H1 (cell line): ENCODE results near the gene PUDP. TPM values are rescaled to one million over a fixed set of nuclear protein-coding genes. Genes with fewer than 3 reads are reported as not detected.
A peak's percentile ranks its signal among the peaks of the same experiment; 100 is the strongest.

Experiments
- CTCF ChIA-PET: fragments of 300-600 bp; sonication (Branson Sonifier 250); formaldehyde crosslinking; loops from one replicate; lab custom pipeline; 2021; ENCODE audit not compliant: partially characterized antibody; lab: Charles Lee
- POLR2A ChIA-PET: fragments of 300-600 bp; sonication (Branson Sonifier 250); formaldehyde crosslinking; loops from one replicate; lab custom pipeline; 2021; ENCODE audit warnings: inconsistent platforms; ENCODE audit not compliant: partially characterized antibody; lab: Charles Lee
- DNase-seq, 2 experiments: peaks; one replicate each; pipeline versions ENCODE4 v3.0.0 to v3.0.0-alpha.2; 2010 to 2022; ENCODE audit warnings: low spot score in 2 of 2, low read depth in 1 of 2, mixed read lengths in 1 of 2
- FAIRE-seq: peaks from 2 replicates; lab custom pipeline; 2011; peaks lifted over from hg19 to GRCh38; lab: Jason Lieb, UNC
- H2AFZ ChIP-seq: 2 replicates; pipeline ENCODE4 v1.8.1; 2012; ENCODE audit warnings: low read length, inconsistent platforms
- H2AK5ac ChIP-seq: 2 replicates; pipeline ENCODE4 v1.6.1; 2013; ENCODE audit warnings: low read depth, low read length
- H2BK120ac ChIP-seq: replicated peaks from 2 replicates; pipeline ENCODE3; 2013; ENCODE audit warnings: low read depth, low read length, inconsistent platforms
- H2BK12ac ChIP-seq: 2 replicates; pipeline ENCODE4 v1.6.1; 2013; ENCODE audit warnings: low read depth, low read length
- H2BK15ac ChIP-seq: 2 replicates; pipeline ENCODE4 v1.6.1; 2013; ENCODE audit warnings: low read length
- H2BK20ac ChIP-seq: 2 replicates; pipeline ENCODE4 v1.6.1; 2013; ENCODE audit warnings: low read length
- H2BK5ac ChIP-seq: 2 replicates; pipeline ENCODE4 v1.6.1; 2013; ENCODE audit warnings: low read depth, low read length
- H3K14ac ChIP-seq: 2 replicates; pipeline ENCODE4 v1.6.1; 2013; ENCODE audit warnings: inconsistent platforms; ENCODE audit not compliant: insufficient read length
- H3K18ac ChIP-seq: 2 replicates; pipeline ENCODE4 v1.6.1; 2013; ENCODE audit warnings: low read length; ENCODE audit errors: extremely low read depth
- H3K23ac ChIP-seq: 2 replicates; pipeline ENCODE4 v1.6.1; 2013; ENCODE audit warnings: inconsistent platforms; ENCODE audit not compliant: insufficient read length
- H3K23me2 ChIP-seq: 2 replicates; pipeline ENCODE4 v1.6.1; 2013; ENCODE audit warnings: low read depth, low read length
- H3K27ac ChIP-seq: 2 replicates; pipeline ENCODE4 v1.6.1; 2011; ENCODE audit warnings: low read depth, low read length, inconsistent platforms
- H3K27me3 ChIP-seq, 4 experiments: replicated peaks in 1 of 4; 1 replicate in 1 of 4; 2 replicates in 3 of 4; pipeline versions ENCODE4 v1.6.1 to v1.8.1; 2011 to 2013; ENCODE audit warnings: low read length in 3 of 4, mild to moderate bottlenecking in 3 of 4, inconsistent platforms in 2 of 4, mixed read lengths in 2 of 4, moderate library complexity in 1 of 4; ENCODE audit not compliant: control insufficient read depth in 3 of 4, insufficient read depth in 3 of 4; ENCODE audit errors: extremely low read depth in 1 of 4
- H3K36me3 ChIP-seq, 4 experiments: 2 replicates each; pipeline versions ENCODE4 v1.6.1 to v1.8.1; 2011 to 2013; ENCODE audit warnings: mild to moderate bottlenecking in 4 of 4, low read length in 3 of 4, moderate library complexity in 2 of 4, control low read depth in 1 of 4, inconsistent platforms in 1 of 4; ENCODE audit not compliant: insufficient read depth in 4 of 4, control insufficient read depth in 2 of 4
- H3K4ac ChIP-seq: replicated peaks from 2 replicates; pipeline ENCODE3; 2013; ENCODE audit warnings: low read length, low read depth, mixed read lengths, inconsistent platforms; ENCODE audit not compliant: insufficient read length
- H3K4me1 ChIP-seq, 4 experiments: replicated peaks in 1 of 4; 1 replicate in 1 of 4; 2 replicates in 3 of 4; pipeline versions ENCODE4 v1.6.1 to v1.8.1; 2011 to 2013; ENCODE audit warnings: low read length in 3 of 4, inconsistent platforms in 2 of 4, mixed read lengths in 1 of 4; ENCODE audit not compliant: insufficient read depth in 4 of 4, control insufficient read depth in 3 of 4
- H3K4me2 ChIP-seq, 2 experiments: 2 replicates each; pipeline versions ENCODE4 v1.6.1 to v1.8.1; 2011 to 2013; ENCODE audit warnings: low read depth in 2 of 2, low read length in 2 of 2, control low read depth in 1 of 2, inconsistent platforms in 1 of 2, mild to moderate bottlenecking in 1 of 2; ENCODE audit not compliant: insufficient read depth in 1 of 2
- H3K4me3 ChIP-seq, 4 experiments: fragments of 200-600, 300-600 bp in 1 of 4; sonication (generic), shearing (Covaris generic), sonication (Bioruptor Twin) in 1 of 4; 2 replicates each; pipeline versions ENCODE4 v1.5.1 to v1.8.1; 2011 to 2016; ENCODE audit warnings: low read length in 4 of 4, low read depth in 3 of 4, control low read depth in 2 of 4, inconsistent platforms in 2 of 4, mild to moderate bottlenecking in 2 of 4, mixed read lengths in 1 of 4, moderate library complexity in 1 of 4; ENCODE audit not compliant: insufficient read depth in 2 of 4; ENCODE audit errors: extremely low read depth in 1 of 4
- H3K56ac ChIP-seq: replicated peaks from 2 replicates; pipeline ENCODE3; 2013; ENCODE audit warnings: low read depth, mild to moderate bottlenecking, mixed read lengths, low read length, inconsistent platforms; ENCODE audit not compliant: insufficient read length
- H3K79me1 ChIP-seq: 2 replicates; pipeline ENCODE4 v1.6.1; 2013; ENCODE audit warnings: low read depth, low read length, control low read depth
- H3K79me2 ChIP-seq, 2 experiments: 2 replicates each; pipeline versions ENCODE4 v1.6.1 to v1.8.1; 2012 to 2013; ENCODE audit warnings: low read length in 2 of 2, mild to moderate bottlenecking in 2 of 2, inconsistent platforms in 1 of 2; ENCODE audit not compliant: insufficient read depth in 2 of 2, control insufficient read depth in 1 of 2
- H3K9ac ChIP-seq, 4 experiments: replicated peaks in 1 of 4; 1 replicate in 1 of 4; 2 replicates in 3 of 4; pipeline versions ENCODE4 v1.6.1 to v1.8.1; 2011 to 2013; ENCODE audit warnings: low read depth in 3 of 4, low read length in 3 of 4, control low read depth in 2 of 4, mild to moderate bottlenecking in 2 of 4, moderate library complexity in 2 of 4, inconsistent platforms in 1 of 4; ENCODE audit errors: extremely low read depth in 1 of 4
- H3K9me3 ChIP-seq, 2 experiments: 2 replicates each; pipeline versions ENCODE4 v1.6.1 to v1.8.1; 2012 to 2013; ENCODE audit warnings: mild to moderate bottlenecking in 2 of 2, moderate library complexity in 2 of 2, control low read depth in 1 of 2, inconsistent platforms in 1 of 2, low read depth in 1 of 2, low read length in 1 of 2, mixed read lengths in 1 of 2; ENCODE audit not compliant: insufficient read depth in 2 of 2
- H4K20me1 ChIP-seq, 2 experiments: replicated peaks in 1 of 2; 2 replicates each; pipeline versions ENCODE3 to v1.8.1; 2011 to 2013; ENCODE audit warnings: inconsistent platforms in 2 of 2, low read length in 2 of 2, mild to moderate bottlenecking in 1 of 2; ENCODE audit not compliant: insufficient read depth in 2 of 2, control insufficient read depth in 1 of 2
- H4K5ac ChIP-seq: 2 replicates; pipeline ENCODE4 v1.6.1; 2013; ENCODE audit warnings: low read length, low read depth, mixed read lengths, inconsistent platforms; ENCODE audit not compliant: insufficient read length
- H4K8ac ChIP-seq: 2 replicates; pipeline ENCODE4 v1.8.0; 2013; ENCODE audit warnings: mild to moderate bottlenecking, moderate library complexity, low read length, inconsistent platforms; ENCODE audit not compliant: insufficient read depth; ENCODE audit errors: extremely low read depth
- H4K91ac ChIP-seq: replicated peaks from 2 replicates; pipeline ENCODE3; 2013; ENCODE audit warnings: low read length, mixed read lengths, inconsistent platforms; ENCODE audit not compliant: insufficient read length
- CTCF ChIP-seq, 3 experiments: IDR thresholded peaks; 1 replicate in 2 of 3; 2 replicates in 1 of 3; pipeline versions ENCODE4 v1.5.1 to v1.6.1; 2011; ENCODE audit warnings: low read length in 3 of 3, mild to moderate bottlenecking in 3 of 3, inconsistent platforms in 2 of 3, low read depth in 1 of 3, moderate library complexity in 1 of 3; ENCODE audit not compliant: insufficient read depth in 1 of 3; ENCODE audit errors: control extremely low read depth in 1 of 3
- HDAC6 ChIP-seq: IDR thresholded peaks from one replicate; pipeline ENCODE4 v1.7.1; 2012; ENCODE audit warnings: low read depth, mild to moderate bottlenecking, inconsistent platforms, low read length, moderate library complexity
- RAD21 ChIP-seq, 2 experiments: IDR thresholded peaks in 1 of 2; conservative IDR thresholded peaks in 1 of 2; 2 replicates each; pipeline ENCODE4 v1.6.1; 2011; ENCODE audit warnings: low read depth in 2 of 2, low read length in 2 of 2, improper control_type of control experiment in 1 of 2, inconsistent platforms in 1 of 2, mild to moderate bottlenecking in 1 of 2, moderate library complexity in 1 of 2
- WGBS, 2 experiments: shearing (Covaris generic) in 1 of 2; methylation state at CpG; one replicate each; pipeline versions ENCODE4 v1.1.6 to v1.1.7; 2013 to 2015; ENCODE audit warnings: low lambda C conversion rate in 2 of 2, mixed read lengths in 2 of 2, inconsistent platforms in 1 of 2, low coverage in 1 of 2, missing lambda C conversion rate in 1 of 2; ENCODE audit not compliant: insufficient replicate concordance in 2 of 2, insufficient coverage in 1 of 2, insufficient read length in 1 of 2; ENCODE audit errors: extremely low coverage in 1 of 2, missing lambda C conversion rate in 1 of 2; 5-methylcytosine and 5-hydroxymethylcytosine counted together
- polyA plus RNA-seq, 7 experiments: library from polyadenylated mRNA; depleted of rRNA in 3 of 7; stranded (reverse) in 5 of 7; unstranded in 2 of 7; fragments of >200 nt in 5 of 7; fragments of 200-250 nt in 2 of 7; gene quantifications; 1 replicate in 5 of 7; 2 replicates in 1 of 7; 4 replicates in 1 of 7; pipeline versions ENCODE4 v1.2.1 to v1.2.3, GENCODE V29; 2011 to 2013; ENCODE audit warnings: missing spikeins in 2 of 7, mixed read lengths in 2 of 7
- total RNA-seq: library from RNA; stranded (reverse); fragmentation: NEBNext Ultra II Directional; extraction: Animal tissue kit (Norgen Biotek cat#: 25700); gene quantifications from 2 replicates; pipeline ENCODE4 v1.2.1, GENCODE V29; 2021

The PUDP gene
- total and polyA plus RNA-seq, 2 of the 8 experiments (the other 6 are each of a cell fraction or from before 2014, with no cell fraction given) = 27.2 to 30.2 TPM

- ChIA-PET POLR2A (no interaction called here), CTCF (no interaction called here)
- no peak for FAIRE-seq
- H3K23ac ChIP-seq = no peak overlapping the region
- H3K18ac ChIP-seq = no peak overlapping the region
- WGBS, 2 experiments = 45% methylated on average over 6 of the region's 10 CpGs; no CpG with 5 or more reads in 1 of the 2 experiments
- peaks cover 0 to 3% (median 0%) of the 10 kb centered on the region in 4 experiments; a peak in 1 of 8 replicates for H3K36me3 ChIP-seq
- no peak overlapping the region for H2AFZ ChIP-seq
- no peak overlapping the region for H4K8ac ChIP-seq
- no peak overlapping the region for H2AK5ac ChIP-seq
- H3K4ac ChIP-seq = no peak overlapping the region
- DNase-seq = peak in 1 of 2 experiments; percentile 59
- H3K9ac ChIP-seq = no peak overlapping the region
- H4K20me1 ChIP-seq = no peaks in the 10 kb centered on the region
- H3K79me1 ChIP-seq = no peaks in the 10 kb centered on the region
- H3K27me3 ChIP-seq = no peaks in the 10 kb centered on the region
- H3K56ac ChIP-seq = no peak overlapping the region
- H3K9me3 ChIP-seq = peaks cover 0 to 7% of the 10 kb centered on the region in 2 experiments; a peak in 2 of 4 replicates
- no peak overlapping the region for H3K14ac ChIP-seq
- H3K27ac ChIP-seq = no peak overlapping the region
- no peak overlapping the region for H4K91ac ChIP-seq
- H3K4me2 ChIP-seq = no peak overlapping the region
- H2BK5ac ChIP-seq = no peak overlapping the region
- no peaks in the 10 kb centered on the region for H3K23me2 ChIP-seq
- no peaks in the 10 kb centered on the region for H3K4me1 ChIP-seq
- no peaks in the 10 kb centered on the region for H3K79me2 ChIP-seq
- H2BK15ac ChIP-seq = no peak overlapping the region
- no peak overlapping the region for H2BK12ac ChIP-seq
- no peak overlapping the region for H2BK120ac ChIP-seq
- H2BK20ac ChIP-seq = no peak overlapping the region
- no peak overlapping the region for H4K5ac ChIP-seq
- TF ChIP-seq RAD21 (IDR thresholded peaks at IDR 0.05 in 1 of 2, conservative IDR thresholded peaks at IDR 0.05 in 1 of 2; ENCODE audit: low read depth in 2 of 2, low read length in 2 of 2) (peak; percentile 56 to 64), HDAC6 (no peak), CTCF (IDR thresholded peaks at IDR 0.05; ENCODE audit: control extremely low read depth in 1 of 3, insufficient read depth in 1 of 3, low read depth in 1 of 3, low read length in 3 of 3) (peak; percentile 48 to 72 (median 70))
- H3K4me3 ChIP-seq = no peak overlapping the region
These were observed 79.0 kb downstream of the PUDP start for GRCh38 chrX:7068939-7069367.
